ENCODE data around the gene GRAMD1B. TPM values are rescaled to one million over a fixed set of nuclear protein-coding genes. Genes with fewer than 3 reads are reported as not detected.
A peak's percentile ranks its signal among the peaks of the same experiment; 100 is the strongest.

GRAMD1B gene
- total and polyA plus RNA-seq, 2 donors (not counting 1 experiment from before 2014, with no cell fraction given), result 0.58 to 11.6 TPM

- no peaks in the 10 kb centered on the region for H3K36me3 ChIP-seq (replicated peaks in 1 of 2; ENCODE audit: control extremely low read depth in 1 of 2, control insufficient read depth in 1 of 2, extremely low read depth in 1 of 2, insufficient read depth in 2 of 2, low read length in 1 of 2)
- no peaks in the 10 kb centered on the region for H3K9me3 ChIP-seq (ENCODE audit: control extremely low read depth in 1 of 3, control insufficient read depth in 2 of 3, insufficient read depth in 1 of 3, low read length in 2 of 3)
- H3K4me3 Mint-ChIP-seq, result peak overlapping the region; percentile 24
- CTCF ChIA-PET, result interaction anchor here (1.0 to 1.1 kb wide), 2 partner anchors 75 to 94 kb away, joined by 3 to 6 read pairs; no protein-coding TSS in a partner anchor
- 70% methylated on average over 3 of the region's 6 CpGs for WGBS (ENCODE audit: insufficient coverage)
- H3K4me3 ChIP-seq (ENCODE audit: control extremely low read depth in 1 of 5, extremely low read depth in 1 of 5, insufficient read depth in 1 of 5, low read depth in 2 of 5, low read length in 4 of 5), result no peak overlapping the region
- H3K4me1 Mint-ChIP-seq, result peaks cover 71% of the 10 kb centered on the region
- H3K4me1 ChIP-seq (ENCODE audit: control insufficient read depth in 2 of 2, insufficient read depth in 2 of 2, low read length in 2 of 2), result peaks cover 42 to 65% of the 10 kb centered on the region in 2 donors
- no peaks in the 10 kb centered on the region for H3K79me2 ChIP-seq (ENCODE audit: control insufficient read depth, insufficient read depth, low read length)
- no peak overlapping the region for H3K27ac ChIP-seq (ENCODE audit: low read length in 2 of 2)
- H3K9ac ChIP-seq (ENCODE audit: low read length), result no peak overlapping the region
- no peaks in the 10 kb centered on the region for H3K27me3 Mint-ChIP-seq
- DNase-seq (no peak), ATAC-seq (ENCODE audit: low read depth) (no peak)
- H2AFZ ChIP-seq (ENCODE audit: insufficient read depth, low read depth, low read length, poor library complexity, severe bottlenecking), result no peak overlapping the region
- H3K4me2 ChIP-seq (replicated peaks; ENCODE audit: low read depth, low read length, poor library complexity, severe bottlenecking), result no peak overlapping the region
- peaks cover 0 to 14% (median 1%) of the 10 kb centered on the region in 4 experiments for H3K27me3 ChIP-seq (replicated peaks in 1 of 4; ENCODE audit: control extremely low read depth in 1 of 4, control insufficient read depth in 3 of 4, insufficient read depth in 4 of 4, low read length in 3 of 4)
- TF ChIP-seq CTCF (IDR thresholded peaks at IDR 0.05) (no peak), EZH2 (IDR thresholded peaks at IDR 0.05; ENCODE audit: borderline replicate concordance, insufficient read depth, low read depth, low read length, poor library complexity, severe bottlenecking) (no peak)
- H4K20me1 ChIP-seq (ENCODE audit: control insufficient read depth, insufficient read depth, low read length, poor library complexity, severe bottlenecking), result no peaks in the 10 kb centered on the region
- no peaks in the 10 kb centered on the region for H3K9me3 Mint-ChIP-seq (ENCODE audit: insufficient read depth)
- POLR2A ChIA-PET, result no interaction called here
- intact Hi-C loops (cut with micrococcal nuclease), result no loop called here
- H3K27ac Mint-ChIP-seq, result no peak overlapping the region
These were observed 52.1 kb downstream of the GRAMD1B start for GRCh38 chr11:123482218-123482617.

- Mint-ChIP-seq H3K27me3 (no peaks in the 10 kb centered on the region), H3K9me3 (ENCODE audit: insufficient read depth) (no peaks in the 10 kb centered on the region)
- intact Hi-C loops (cut with micrococcal nuclease), result no loop called here
These were observed 53.0 kb downstream of the GRAMD1B start for GRCh38 chr11:123483058-123483457.

More at GRCh38 chr11:123483058-123483457, 53.0 kb downstream of the GRAMD1B start:
- DNase-seq (no peak), ATAC-seq (ENCODE audit: low read depth) (no peak)
- Histone ChIP-seq H3K4me2 (replicated peaks; ENCODE audit: low read depth, low read length, poor library complexity, severe bottlenecking) (no peak overlapping the region), H3K79me2 (ENCODE audit: control insufficient read depth, insufficient read depth, low read length) (peaks cover 2% of the 10 kb centered on the region), H3K9me3 (ENCODE audit: control extremely low read depth in 1 of 3, control insufficient read depth in 2 of 3, insufficient read depth in 1 of 3, low read length in 2 of 3) (no peaks in the 10 kb centered on the region), H3K27me3 (replicated peaks in 1 of 4; ENCODE audit: control extremely low read depth in 1 of 4, control insufficient read depth in 3 of 4, insufficient read depth in 4 of 4, low read length in 3 of 4) (peaks cover 0 to 14% (median 1%) of the 10 kb centered on the region in 4 experiments), H3K27ac (ENCODE audit: low read length in 2 of 2) (no peak overlapping the region), H3K36me3 (replicated peaks in 1 of 2; ENCODE audit: control extremely low read depth in 1 of 2, control insufficient read depth in 1 of 2, extremely low read depth in 1 of 2, insufficient read depth in 2 of 2, low read length in 1 of 2) (no peaks in the 10 kb centered on the region), H3K9ac (ENCODE audit: low read length) (no peak overlapping the region), H2AFZ (ENCODE audit: insufficient read depth, low read depth, low read length, poor library complexity, severe bottlenecking) (no peak overlapping the region), H4K20me1 (ENCODE audit: control insufficient read depth, insufficient read depth, low read length, poor library complexity, severe bottlenecking) (no peaks in the 10 kb centered on the region), H3K4me3 (ENCODE audit: control extremely low read depth in 1 of 5, extremely low read depth in 1 of 5, insufficient read depth in 1 of 5, low read depth in 2 of 5, low read length in 4 of 5) (no peak overlapping the region), H3K4me1 (ENCODE audit: control insufficient read depth in 2 of 2, insufficient read depth in 2 of 2, low read length in 2 of 2) (peaks cover 42 to 64% of the 10 kb centered on the region in 2 donors)
- TF ChIP-seq EZH2 (IDR thresholded peaks at IDR 0.05; ENCODE audit: borderline replicate concordance, insufficient read depth, low read depth, low read length, poor library complexity, severe bottlenecking) (no peak), CTCF (IDR thresholded peaks at IDR 0.05) (no peak)
- POLR2A ChIA-PET, result no interaction called here
- WGBS (ENCODE audit: insufficient coverage), result no CpG with 5 or more reads among the region's 8 CpGs
- Mint-ChIP-seq H3K27ac (peak overlapping the region; percentile 82), H3K4me3 (peak overlapping the region; percentile 72), H3K4me1 (peaks cover 70% of the 10 kb centered on the region)
- CTCF ChIA-PET, result interaction anchor here (0.7 to 2.9 kb wide), 2 partner anchors 76 to 93 kb away, joined by 4 to 22 read pairs; no protein-coding TSS in a partner anchor
